AML-193 (cell line): ENCODE data around the gene KCTD6.

Experiments
- DNase-seq, 2 experiments: peaks; one replicate each; lab custom pipeline; 2025; lab: John Stamatoyannopoulos, UW

KCTD6 gene

DNA sequence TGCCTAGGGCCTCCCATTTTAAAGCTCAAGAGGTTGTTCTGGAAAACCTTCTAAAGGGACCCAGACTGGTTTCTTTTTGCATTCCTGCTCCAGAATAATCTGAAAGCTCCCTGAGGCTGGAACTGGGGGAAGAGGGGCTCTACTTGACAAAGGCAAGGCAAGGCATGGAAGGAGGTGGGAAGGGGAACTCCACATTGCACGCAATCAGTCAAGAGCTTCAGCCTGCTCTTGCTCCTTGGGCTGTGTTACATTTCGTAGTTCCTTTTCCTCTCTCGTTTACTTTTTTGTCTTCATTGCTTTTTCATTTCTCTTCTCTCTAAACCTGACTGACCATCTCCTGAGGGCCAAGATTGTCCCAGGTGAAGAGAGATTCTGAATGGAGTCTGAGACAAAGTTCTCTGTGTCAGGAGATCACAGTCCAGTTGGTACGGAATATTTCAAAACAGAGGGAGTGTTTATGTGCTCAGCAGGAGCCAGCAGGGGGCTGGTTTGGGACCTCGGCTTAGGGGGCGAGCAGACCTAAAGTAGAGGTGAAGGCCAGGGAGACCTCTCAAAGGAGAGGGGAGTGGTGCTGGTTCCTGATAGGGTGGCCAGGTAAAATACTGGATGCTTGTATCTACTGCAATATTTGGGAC is 6.0 kb upstream of the KCTD6 start:
- no peak for DNase-seq

DNA sequence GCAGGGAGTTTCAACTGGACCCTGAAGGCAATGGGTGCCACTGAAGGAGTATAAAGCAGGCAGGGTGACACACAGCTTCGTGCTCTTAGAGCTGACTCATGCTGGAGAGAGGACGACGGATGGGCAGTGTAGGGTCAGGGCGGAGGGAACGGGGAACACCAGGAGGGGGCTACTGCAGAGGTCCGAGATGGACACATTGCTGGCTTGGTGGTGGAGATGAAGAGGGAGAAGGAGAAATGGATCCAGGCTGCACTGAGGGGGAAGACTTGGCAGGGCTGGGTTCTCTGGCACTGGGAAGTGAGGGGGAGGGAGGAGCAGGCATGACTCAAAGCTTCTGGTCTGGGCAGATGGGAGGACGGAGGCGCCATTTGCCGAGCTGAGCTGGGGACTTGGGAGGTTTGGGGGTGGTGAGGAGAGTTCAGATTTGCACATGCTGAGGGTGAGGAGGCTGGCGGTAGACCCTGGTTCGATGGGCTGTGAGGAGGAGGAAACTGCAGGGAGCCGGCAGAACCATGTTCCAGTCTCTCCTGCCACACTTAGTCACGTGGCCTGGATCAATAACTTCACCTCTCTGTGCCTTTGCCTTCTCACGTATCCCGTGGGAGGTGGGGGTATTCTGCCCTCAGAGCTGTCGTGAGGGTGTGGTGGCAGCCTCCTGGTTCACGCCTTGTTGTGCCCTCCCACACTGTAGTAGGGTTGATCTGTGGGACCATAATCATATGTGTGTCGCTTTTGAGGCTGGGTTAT is 4.6 kb upstream of the KCTD6 start:
- no peak for DNase-seq

DNA sequence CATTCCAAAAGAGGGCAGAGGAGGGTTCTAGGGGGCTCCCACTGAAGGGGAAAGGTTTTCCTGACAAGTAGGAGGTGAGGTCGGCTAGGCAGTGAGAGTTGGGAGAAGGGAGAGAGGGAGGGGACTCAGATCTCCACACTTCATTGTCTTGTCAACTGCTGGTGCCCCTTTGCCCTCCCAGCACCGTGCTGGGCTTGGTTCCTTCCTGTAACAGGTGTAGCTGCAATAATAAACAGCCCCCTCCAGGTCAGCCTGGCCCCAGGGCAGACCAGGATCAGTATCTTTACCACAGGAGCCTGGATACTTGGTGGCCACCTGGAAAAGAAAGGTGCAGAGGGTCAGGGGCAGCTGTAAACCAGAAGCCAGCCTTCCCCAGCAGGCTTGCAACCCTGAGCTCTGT is 2.9 kb upstream of the KCTD6 start:
- DNase-seq: no peak

DNA sequence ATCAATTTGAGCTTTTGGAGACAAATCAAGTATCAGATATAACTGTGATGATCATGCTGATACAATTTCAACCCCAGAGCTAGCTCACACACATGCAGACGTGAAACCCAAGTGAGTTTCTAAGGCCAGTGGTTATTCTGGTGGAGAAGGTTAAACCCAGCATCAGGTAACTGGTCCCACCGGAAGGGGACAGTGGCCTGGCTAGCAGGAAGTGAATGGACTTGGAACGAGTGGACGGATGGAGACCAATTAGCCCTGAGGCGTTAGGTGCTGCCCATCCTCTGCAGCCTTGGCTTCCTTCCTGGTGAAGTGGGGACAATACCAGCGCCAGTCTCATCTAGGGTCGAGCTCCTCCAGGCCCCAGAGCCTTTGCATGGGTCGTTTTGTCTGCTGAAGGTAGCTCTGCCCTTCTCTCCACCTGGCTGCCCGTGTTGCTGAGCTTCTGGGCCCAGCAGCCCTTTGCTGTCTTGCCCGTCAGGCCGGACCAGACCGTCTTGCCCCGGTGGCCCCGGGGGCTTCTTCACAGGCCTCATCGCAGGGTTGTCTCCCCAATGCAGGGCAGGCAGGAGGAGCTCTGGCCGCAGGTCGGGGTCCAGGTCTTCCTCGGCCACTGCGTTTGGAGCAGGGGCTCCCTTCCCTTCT is 915 bp upstream of the KCTD6 start:
- DNase-seq: no peak

DNA sequence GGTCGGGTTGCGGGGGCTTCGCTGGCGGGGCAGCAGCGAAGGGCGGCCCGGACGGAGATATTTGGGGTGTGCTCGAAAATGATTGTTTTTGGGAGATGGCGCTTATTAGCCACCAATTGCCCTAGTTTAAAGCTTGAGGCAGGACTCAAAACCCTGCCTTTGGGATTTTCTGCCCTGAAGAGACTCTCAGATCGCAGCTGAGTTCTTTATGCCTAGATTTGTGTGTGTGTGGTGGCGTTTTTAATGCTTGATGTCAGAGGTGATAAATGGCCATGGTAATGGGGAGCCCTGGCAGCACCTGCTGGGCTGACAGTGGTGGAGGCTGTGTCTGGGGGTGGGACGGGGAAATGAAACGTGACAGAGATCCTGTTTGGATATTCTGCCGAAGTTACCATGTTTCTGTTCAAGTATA is 604 bp downstream of the KCTD6 start:
- peak; percentile 22 to 25 for DNase-seq

DNA sequence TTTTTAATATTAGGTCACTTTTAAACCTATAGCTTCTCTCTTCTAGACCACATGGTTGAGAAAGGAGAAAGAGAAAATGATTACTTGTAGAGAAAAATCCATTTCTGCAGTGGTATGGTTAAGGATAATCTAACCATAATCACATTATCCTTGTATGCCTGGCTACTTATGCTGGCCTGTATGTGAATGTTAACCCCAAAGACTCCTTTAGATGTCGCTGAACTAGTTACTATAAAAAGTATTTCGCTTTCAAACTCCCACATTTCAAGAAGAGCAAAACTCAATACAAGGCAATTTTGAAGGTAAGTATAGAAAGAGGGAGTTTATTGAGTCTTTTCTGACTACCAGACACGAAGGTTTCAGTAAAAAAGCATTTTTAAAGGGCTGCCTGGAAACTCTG is 2.2 kb downstream of the KCTD6 start:
- DNase-seq: no peak

DNA sequence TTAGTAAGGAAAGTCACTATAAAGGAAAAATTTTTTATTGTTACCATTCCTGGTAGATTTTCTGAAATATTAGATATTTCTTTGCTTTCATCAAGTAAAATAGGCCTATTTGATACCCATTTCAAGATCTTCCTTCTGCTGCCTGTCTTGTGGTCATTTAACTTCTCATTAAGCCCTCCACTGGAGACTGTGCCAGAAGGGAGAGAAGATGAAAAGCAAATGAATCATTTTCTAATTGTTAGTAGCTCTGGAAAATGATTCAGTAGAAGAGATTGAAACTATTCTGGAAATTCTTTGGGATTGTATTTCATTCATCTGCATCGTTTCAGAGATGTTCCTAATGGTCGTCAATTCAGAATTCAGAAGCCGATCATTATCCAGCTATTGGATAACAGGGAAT is 3.2 kb downstream of the KCTD6 start:
- no peak for DNase-seq

DNA sequence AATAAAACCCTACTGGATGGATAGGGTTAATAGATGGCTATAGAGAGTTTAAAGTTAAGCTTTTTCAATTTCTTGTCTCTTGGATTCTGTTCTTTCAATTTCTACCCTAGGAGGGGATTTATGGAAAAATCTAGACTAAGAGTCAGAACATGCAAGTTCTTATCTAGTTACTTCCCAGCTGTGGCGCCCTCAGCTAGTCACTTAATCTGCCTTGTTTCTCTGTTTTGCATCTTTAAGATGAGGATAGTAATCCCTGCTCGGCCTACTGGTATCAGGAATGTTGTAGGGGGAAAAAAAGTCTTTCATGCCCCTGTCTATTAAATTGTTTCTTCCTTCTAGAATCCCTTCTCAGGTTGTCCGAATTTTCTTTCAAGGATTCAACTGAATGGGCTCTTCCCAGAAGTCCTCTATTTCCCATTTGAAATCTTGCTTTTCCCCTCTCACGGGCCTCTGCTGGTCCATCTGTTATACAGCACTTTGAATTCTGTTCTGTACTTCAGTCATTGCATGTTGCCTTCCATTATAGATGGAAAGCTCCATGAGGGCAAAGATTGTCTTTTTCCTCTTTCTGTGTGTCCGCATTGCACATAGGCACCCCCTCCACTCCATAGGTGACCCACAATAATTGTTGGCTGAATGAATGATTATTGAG is 4.4 kb downstream of the KCTD6 start:
- no peak for DNase-seq

DNA sequence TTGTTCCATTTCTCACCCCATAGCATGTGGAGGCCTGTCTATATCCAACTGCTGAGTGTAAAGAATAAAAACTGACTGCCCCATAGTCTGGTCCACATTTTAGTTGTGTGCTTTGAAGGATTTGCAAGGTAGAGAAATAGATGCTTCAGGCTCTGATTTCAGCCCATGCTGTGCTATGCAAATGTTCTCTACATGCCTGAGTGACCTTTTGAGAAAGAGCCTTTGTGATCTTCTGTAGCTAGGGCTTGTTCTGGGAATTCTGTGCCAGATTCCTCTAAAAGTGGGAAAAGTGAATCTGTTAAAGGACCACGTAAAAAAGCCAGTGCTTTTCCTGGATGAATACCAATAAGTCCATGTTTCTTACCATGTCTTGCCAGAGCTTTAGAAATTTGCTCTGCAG is 5.2 kb downstream of the KCTD6 start:
- DNase-seq: no peak

DNA sequence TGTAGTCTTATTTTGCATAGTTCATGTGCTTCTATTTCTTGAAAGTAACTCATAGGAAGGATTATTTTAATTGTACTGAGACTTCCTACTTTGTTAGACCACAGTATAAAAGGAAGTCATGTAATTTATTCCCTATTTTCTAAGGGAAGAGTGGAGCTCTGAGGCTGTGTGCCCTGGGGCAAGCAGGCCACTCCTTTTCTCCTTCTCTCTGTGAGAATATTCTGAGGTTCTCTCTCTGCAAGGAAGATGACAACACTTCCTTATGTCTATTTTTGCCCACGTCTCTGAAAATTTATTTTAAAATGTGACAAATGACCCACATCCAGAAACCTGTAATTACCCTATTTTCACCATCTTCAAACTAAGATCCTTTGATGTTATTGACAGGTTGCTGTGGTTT is 11.0 kb downstream of the KCTD6 start:
- no peak for DNase-seq

DNA sequence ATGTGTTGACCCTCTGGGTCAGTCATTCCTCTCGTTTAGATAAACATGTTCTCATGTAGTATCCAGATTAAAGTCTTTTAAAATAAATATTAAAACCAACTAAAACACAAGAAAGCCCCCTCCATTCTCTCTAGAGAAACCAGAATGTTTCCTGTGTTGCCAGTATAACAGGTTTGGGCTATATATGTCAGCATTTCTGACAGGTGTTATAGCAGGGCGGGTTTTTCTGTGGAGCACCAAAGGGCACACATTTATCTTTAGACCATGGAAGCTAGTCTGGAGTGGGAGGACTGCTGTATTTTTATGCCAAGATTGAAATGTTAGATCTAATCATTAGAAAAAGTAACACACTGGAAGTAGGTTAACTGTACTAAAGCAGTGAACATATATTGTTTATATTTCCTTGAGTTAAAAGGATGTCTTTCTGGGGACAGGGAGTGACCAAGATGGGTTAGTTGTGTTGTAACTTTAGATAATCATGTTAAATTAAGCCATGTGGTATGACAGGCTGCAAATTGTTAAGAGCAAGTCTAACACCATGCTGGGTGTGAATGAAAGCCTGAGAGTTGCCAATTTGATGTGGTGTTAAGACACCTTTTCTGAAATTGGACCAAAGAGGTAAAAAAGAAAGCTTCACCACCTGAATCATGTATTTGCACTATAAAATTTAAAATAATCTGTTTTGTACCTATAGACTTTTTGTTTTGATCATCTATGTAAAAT is 15.6 kb downstream of the KCTD6 start:
- no peak for DNase-seq

DNA sequence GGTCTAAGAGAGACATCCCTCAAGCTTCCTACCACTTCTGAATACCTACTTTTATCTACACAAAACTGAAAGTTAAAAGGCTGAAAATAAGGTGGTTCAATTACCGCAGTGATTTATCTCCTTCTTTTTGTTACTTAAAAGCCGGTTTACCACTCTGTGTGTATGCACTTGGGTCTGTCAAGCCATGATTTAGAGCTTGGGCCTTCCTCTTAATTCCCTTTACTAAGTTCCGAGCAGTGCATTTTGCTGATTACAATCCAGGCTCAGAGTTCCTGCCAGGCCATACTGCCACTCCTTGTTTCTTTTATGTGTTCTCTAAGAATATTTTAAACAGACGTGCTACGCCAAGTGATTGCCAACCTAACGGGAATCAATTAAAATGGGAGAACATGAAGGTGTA is 16.5 kb downstream of the KCTD6 start:
- DNase-seq: no peak

DNA sequence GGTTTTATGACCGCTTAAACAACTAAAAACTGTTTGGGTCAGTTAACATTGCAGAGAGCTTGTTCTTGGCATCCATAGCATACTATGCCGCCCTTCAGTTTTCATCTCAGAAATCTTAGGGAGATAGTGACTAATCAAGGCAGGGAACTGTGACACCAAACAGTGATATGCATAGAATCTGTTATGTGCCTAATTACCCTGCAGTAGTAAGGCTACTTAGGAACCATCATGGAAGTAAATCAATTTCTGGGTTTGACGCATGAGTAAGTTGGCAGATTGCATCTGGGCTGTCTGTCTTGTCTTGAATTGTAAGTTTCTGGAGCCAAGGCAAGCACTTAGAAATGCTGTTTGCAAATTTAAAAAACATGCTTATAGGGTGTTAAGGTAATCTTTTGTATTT is 22.5 kb downstream of the KCTD6 start:
- DNase-seq: no peak

DNA sequence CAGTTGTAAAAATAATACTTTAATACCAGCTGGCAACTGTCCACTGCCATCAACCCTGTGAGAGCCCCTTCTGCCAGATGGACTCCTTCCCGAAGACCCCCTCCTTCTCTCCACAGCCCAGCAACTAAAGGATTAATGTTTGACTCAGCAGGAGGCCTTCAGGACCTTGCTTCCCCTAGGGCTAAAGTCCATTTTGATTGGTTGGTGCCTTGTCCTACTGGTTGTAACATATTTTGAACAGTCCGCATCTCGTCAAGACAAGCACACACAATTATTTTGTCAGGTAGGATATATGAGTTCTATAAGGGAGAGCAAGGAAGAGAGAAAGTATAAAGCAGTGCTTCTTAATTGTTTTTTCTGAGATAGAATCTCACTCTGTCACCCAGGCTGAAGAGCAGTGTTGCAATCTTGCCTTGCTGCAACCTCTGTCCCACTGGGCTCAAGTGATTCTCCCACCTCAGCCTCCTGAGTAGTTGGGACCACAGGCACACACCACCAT is 26.4 kb downstream of the KCTD6 start:
- DNase-seq: no peak

DNA sequence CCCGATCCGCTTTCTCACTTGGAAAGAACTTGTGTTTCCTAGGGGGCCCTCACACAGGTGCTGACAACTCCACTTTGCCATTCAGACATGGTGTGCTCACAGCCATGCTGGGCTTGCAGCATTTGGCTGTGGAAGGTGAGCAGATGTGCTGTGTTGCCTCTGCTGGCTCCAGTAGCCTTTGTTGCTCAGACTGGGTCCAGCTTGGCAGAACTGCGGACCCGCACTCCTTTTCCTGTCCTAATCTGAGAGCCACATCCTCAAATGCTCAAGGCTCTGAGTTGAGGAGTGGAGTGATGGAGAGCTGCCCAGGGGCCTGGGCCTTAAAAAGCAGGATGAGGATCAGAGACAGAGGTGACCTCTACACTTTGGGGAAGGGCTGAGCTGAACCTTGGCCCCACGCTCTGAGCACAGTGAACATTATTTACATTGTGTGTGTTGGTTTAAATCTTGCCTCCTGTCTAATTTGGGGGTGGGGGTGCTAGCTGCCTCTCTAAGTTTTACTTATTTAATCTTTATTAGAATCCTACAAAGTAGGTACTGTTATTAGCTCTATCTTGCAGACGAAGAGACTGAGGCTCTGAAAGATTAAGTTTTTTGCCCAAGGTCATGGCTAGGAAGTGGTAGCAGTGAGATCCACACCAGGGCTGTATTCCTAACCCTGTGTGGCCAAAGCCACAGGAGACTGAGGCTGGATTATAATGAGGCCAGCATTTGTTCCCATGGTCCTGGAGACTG is 27.9 kb downstream of the KCTD6 start:
- DNase-seq: no peak

DNA sequence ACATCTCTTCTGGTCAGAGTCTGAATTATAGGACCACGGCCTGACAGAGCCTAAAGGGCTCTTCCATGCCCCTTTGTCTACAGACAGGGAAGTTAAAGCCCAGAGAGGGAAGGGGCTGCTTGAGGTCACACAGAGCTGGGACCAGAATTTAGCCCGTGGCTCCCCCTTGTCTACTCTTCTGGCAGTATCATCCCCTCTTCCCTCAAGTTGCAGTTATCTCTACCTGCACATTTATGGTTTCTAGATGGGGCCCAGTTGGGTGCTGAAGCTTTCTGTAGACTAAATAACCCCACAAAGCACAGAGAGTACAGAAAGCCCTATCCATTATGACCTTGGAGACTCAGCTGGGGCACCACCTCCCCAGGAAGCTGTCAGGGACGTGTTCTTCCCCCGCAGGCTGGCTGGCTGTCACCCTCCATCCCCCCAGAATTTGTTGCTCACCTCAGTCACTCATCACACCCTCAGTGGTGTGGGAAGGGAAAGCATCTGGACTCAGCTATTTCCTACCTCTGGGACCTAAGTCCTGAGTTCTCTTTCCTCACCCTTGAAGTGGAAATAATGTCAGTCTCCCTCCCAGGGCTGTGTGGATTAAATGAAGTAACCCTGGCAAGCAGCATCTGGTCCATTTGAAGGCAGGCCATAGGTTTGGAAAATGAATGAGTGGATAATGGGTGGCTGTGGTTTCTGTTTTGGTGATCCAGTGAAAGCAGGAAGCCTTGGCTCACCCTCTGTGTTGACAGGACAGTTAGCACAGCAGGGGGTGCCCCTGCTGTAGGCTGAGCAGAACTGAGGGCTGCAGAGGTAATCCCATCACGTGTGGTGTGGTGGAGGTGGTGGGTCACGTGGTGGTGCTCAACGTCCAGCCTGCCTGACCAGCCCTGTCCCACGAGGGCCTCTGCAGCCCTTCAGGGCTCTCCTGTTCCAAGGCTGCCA is 28.8 kb downstream of the KCTD6 start:
- no peak for DNase-seq

DNA sequence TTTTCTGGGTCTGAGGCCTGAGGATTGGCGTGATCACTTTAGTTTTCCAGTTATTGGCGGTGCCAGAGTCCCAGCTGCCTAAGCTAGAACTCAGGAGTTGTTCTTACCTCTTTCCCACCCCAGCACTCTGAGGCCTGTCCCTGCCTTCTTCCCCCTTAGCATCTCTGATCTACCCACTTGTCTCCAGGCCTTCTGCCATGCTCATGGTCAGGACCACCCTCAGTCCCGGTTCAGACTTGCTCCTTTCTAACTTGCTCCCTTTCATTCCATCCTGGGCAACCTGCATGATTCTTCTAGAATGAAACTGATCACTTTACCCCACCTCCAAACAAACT is 29.4 kb downstream of the KCTD6 start:
- no peak for DNase-seq

DNA sequence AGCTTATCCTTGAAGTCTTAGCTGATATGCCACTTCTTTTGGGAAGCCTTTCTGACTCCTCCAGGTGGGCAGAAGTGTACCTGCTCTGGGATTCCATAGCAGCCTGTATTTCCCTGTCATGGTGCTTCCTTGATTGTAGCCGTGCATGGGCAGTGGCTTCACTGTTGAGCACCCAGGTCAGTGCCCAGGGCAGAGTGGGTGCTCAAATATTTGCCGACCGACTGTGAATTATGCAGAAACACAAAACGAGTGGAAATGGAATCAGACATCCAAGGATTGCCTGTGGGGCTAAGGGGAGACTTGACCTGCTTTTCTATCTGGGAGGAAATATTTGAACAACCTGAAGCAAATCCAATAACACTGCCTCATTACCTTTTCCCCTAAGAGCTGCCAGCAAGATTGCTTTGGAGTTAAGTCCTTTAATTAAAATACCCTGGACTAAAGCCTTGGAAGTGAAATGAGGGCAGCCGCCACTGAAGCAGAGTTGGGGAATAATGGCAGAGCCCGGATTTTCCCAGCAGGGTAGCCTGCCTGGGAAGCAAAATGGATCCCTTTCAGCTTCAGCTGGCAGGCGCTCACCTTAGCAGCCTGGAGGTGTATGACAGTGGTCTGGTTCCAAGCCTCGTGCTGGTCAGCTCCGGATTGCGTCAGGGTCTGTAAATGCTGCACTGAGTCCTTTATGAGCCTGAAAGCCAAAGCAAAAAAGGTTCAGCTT is 30.2 kb downstream of the KCTD6 start:
- DNase-seq: no peak

DNA sequence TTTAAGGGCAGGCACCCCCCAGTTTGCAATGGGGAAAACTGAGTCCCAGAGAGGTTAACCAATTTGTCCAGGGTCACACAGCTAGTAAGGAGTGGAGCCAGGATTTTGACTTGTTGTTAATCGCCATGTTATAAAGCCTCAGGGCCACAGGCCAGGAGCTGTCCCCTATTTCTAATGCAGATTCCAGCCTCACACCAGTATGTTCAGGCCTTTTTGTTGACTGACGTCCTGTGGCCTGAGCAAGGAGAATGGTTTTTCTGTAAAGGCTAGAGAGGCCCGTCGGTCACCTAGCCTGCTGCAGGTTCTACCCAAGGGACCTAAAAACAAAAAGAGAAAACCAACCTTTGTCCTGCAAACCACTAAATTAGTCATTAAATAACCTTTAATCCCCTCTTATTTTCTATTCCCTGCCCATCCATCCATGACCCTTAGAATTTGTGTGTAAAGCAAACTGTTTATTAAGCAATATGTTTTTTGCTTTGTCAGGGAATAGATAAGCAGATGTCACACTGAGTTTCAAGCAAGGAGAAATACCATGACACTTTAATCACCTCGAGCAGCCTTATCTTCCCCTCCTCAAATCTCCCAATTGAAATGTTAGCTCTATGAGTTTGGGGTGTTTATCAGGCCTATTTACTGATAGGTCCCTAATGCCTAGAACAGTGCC is 31.0 kb downstream of the KCTD6 start:
- DNase-seq: no peak
